ENCODE results near the gene RFC5.
A peak's percentile ranks its signal among the peaks of the same experiment; 100 is the strongest.

DNA sequence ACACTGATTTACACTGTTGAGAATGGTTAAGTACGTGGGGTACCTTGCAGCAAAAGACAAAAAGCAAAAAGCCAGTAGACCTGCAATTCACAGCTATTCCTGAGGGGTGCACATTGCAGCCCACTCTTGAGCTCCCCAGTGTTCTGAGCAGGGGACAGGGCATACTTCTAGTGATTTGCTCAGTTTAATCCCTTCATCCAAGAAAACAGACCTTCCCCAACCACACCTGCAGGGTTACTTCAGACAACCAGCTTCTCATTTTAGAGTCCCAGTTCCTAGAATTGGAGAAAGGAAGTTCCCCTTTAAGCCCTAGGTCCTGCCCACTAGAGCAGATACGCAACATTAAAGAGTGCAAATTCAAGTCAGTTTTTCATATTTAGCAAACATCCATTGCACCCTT lies 48.1 kb downstream of the RFC5 start:
- TF ChIP-seq, protein P1, sequence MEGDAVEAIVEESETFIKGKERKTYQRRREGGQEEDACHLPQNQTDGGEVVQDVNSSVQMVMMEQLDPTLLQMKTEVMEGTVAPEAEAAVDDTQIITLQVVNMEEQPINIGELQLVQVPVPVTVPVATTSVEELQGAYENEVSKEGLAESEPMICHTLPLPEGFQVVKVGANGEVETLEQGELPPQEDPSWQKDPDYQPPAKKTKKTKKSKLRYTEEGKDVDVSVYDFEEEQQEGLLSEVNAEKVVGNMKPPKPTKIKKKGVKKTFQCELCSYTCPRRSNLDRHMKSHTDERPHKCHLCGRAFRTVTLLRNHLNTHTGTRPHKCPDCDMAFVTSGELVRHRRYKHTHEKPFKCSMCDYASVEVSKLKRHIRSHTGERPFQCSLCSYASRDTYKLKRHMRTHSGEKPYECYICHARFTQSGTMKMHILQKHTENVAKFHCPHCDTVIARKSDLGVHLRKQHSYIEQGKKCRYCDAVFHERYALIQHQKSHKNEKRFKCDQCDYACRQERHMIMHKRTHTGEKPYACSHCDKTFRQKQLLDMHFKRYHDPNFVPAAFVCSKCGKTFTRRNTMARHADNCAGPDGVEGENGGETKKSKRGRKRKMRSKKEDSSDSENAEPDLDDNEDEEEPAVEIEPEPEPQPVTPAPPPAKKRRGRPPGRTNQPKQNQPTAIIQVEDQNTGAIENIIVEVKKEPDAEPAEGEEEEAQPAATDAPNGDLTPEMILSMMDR (IDR thresholded peaks at IDR 0.05): peak in 1 of 6 experiments; percentile 12
- TF ChIP-seq POLR2A (IDR thresholded peaks at IDR 0.05): no peak

Measured in Peyer's patch (tissue), 4 donors.